Measurements from ENCODE around the gene ASTN2.

- no peak for TF ChIP-seq YY1 (IDR thresholded peaks at IDR 0.05; ENCODE audit: insufficient read depth, insufficient read length)
- no peak for TF ChIP-seq ZNF274 (IDR thresholded peaks at IDR 0.05; ENCODE audit: low read depth, low read length)
These were observed 958.3 kb downstream of the ASTN2 start for GRCh38 chr9:116456490-116457088.

All from NT2/D1 (cell line).